Activated effector memory CD4-positive, alpha-beta T cell treated with anti-CD3 and anti-CD28 coated beads, Interleukin-2, amount 50 U/mL, for 16 hours (primary cell): ENCODE data around the gene HS6ST1.

Experiments used
- DNase-seq: peaks from one replicate; pipeline ENCODE4 v3.0.0-alpha.2; 2020

The HS6ST1 gene

GRCh38 chr2:128298286-128298685 lies 20.4 kb downstream of the HS6ST1 start:
- DNase-seq: no peak

GRCh38 chr2:128293870-128294455 lies 24.7 kb downstream of the HS6ST1 start:
- DNase-seq: no peak

GRCh38 chr2:128293426-128293755 lies 25.3 kb downstream of the HS6ST1 start:
- no peak for DNase-seq

GRCh38 chr2:128292599-128293425 lies 25.9 kb downstream of the HS6ST1 start:
- no peak for DNase-seq

DNA sequence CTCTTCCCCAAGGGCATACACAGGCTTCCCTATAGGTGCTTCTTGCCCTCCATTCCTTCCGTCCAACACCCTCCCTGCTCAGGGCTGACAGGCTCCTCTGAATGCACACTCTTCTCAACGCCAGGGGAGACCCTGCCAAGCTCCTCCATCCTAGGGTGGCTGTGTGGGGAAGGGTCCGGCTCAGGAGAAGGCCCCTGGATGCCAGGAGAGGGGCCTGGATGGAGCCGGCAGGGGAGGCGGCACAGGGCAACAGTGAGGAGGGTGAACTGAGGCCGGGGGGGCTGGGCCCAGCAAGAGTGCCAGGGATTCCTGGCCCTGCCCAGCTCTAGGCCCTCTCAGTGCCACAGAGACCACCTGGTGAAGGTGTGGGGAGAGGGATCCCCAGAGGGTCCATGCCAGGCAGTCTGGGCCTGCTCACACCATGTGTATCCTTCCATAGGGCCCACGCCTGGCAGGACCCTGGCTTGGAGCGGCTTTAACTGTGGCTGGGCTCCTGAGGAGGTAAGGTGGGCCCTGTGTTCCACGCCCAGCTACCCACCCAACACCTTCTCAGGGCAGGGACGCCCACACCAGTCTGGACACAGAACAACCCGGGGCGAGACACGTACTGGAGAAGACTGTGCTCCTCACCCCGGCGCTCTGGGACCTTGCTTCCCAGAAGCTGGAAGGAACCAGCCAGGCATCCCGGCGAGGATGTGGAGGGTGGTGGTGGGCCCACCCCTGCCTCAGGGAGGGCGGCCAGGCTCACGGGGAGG lies 26.6 kb downstream of the HS6ST1 start:
- no peak for DNase-seq

GRCh38 chr2:128291161-128291843 lies 27.4 kb downstream of the HS6ST1 start:
- DNase-seq: no peak

DNA sequence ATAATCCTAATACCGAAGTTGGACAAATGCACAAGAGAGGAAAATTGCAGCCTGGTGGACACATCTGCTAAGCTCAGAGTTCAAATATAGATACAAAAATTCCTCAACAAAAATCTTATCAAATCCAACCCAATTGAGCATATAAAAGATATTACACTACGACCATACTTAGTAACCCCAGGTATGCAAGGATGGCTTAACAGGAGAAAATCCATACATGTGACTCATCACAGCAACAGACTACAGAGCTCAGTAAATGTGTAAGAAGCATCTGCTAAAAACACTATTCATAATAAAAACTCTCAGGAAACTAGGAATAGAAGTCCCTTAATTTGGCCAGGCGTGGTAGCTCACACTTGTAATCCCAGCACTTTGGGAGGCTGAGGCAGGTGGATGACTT lies 28.3 kb downstream of the HS6ST1 start:
- DNase-seq: no peak

DNA sequence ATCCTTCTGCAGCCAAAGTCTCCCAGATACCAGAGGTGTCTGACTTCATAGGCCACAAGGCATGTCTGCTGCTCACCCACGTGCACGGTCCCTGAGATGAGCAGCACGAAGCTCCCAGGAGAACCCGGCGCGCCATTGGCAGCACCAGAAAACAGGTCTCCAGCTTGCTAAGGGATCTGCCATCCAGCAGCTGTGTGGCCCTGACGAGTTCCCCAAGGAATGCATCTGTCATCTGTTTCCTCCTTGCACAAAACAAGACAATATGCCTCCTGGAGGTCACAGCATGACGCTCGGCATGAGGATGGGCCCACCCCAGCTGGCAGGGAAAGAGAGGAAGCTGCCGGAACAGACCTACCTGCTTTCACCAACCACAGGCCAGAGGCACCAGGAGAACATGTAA lies 29.2 kb downstream of the HS6ST1 start:
- no peak for DNase-seq

DNA sequence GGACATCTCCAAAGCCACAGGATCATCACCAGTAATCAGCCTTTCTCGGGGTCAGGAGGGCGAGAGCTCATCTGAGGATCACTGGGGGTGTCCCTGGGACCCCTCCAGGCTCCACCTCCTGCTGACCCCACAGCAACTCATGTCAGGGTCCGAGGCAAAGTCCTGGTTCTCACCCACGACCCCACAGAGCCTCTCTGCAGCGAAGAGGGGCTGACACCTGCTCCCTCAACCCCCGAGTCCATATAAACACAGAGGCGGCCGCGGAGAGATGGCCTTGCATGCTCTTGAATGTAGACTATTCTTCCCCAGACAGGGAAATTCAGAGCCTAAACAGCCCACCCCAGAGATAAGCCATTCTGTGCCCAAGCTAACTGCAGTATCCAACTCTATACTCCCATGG lies 29.9 kb downstream of the HS6ST1 start:
- no peak for DNase-seq

DNA sequence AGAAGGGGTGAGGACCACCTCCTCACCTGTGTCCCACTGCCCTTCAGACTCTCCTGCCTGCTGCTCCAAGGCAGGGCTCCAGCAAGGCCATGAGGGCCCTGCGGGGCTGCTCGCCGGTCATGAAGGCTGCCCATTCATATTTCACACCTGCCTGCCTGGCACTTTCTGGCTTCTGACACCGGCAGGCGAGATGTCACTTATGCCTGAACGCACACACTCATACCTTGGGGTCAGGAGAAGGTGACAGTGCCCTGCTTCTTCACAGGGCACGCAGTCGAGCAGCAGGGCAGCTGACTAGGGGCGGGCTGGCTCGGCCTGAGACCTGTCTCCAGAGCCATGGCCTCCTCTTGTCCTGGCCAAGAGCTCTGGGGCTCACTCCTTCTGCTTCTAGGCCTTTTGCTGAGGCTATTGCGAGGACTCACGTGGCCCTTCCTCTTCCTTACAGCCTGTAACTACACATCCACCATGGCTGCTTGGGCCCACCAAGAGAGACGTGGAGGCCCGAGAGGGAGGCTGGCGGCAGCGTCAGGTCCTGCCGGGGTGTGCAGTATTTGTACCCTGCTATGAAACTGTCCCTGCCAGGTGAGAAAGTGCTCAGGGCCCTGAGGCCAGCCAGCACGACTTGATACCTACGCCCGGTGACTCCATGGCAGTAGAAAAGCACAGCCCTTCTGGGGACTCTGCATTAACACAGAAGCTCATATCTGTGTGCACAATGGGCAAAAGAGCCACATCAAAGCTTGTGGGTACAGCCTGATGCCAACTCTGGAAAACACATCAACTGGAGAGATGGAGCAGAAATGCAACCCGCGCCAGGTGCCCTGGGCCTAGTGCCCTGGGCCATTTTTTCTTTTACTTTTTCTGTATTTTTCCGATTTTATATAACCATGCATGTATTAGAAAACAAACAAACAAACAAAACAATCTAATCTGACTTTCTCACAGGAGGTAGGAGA lies 30.6 kb downstream of the HS6ST1 start:
- DNase-seq: no peak

DNA sequence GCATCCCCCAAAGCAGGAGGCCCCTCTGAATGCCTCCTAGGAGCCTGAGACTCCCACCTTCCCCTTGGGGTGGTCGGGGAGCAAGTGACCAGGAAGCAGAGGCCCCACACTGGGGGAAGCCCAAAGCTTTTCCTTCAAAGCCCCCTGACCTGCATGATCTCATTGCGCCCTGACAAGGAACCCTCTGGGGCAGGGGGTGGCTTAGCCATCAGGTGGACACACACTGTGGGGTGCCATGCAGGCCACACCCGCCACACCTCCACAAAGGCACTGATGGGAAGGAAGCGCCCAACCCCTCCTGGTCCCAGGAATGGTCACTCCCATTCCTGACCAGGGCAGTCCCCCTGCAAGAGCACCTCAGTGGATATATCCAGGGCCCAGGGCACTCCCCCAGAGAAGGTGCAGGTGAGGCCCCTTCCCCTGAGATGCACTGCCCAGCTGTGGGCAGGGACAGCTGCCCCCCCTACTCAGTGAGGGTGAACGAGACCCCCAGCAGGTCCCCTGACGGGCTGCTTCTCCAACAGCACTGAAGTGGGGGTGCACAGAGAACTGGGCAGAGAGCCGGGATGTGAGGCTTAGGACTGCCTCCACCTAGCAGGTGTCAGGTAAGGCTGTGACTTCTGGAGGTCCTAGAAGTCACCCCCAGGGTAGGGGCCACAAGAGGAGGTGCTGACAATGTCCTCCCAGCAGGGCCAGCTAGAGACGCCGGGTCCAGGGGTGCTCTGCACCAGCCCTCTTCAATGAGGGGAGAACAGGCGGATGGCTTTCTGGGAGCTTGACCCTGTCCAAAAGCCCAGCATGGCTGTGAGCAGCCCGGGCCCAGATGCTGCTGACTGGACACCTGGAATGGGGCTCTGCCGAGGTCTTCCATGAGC lies 31.5 kb downstream of the HS6ST1 start:
- no peak for DNase-seq

- DNase-seq: no peak
Observed at GRCh38 chr2:128286011-128286721, 32.5 kb downstream of the HS6ST1 start.

GRCh38 chr2:128285329-128285931 lies 33.2 kb downstream of the HS6ST1 start:
- DNase-seq: no peak

- DNase-seq: no peak
Observed at GRCh38 chr2:128284841-128285240, 33.8 kb downstream of the HS6ST1 start.

DNA sequence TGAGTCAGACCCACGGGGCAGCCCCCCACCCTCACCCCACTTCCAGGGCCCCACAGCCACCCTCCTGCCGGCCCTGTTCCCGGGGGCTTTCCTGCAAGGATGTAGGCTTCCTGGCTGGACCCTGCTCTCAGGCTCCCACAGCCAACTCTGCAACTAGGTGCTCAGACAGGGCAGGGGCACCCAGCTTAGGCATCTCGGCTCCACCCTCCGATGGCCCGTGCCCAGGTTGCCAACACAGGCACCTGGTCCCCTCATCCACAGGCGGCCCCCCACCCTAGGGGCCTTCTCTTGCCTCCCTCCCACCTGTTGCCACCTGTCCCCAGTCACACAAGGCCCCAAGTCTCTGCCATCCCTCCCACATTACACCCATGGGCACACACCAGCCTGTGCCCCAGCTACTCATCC lies 34.6 kb downstream of the HS6ST1 start:
- DNase-seq: no peak

DNA sequence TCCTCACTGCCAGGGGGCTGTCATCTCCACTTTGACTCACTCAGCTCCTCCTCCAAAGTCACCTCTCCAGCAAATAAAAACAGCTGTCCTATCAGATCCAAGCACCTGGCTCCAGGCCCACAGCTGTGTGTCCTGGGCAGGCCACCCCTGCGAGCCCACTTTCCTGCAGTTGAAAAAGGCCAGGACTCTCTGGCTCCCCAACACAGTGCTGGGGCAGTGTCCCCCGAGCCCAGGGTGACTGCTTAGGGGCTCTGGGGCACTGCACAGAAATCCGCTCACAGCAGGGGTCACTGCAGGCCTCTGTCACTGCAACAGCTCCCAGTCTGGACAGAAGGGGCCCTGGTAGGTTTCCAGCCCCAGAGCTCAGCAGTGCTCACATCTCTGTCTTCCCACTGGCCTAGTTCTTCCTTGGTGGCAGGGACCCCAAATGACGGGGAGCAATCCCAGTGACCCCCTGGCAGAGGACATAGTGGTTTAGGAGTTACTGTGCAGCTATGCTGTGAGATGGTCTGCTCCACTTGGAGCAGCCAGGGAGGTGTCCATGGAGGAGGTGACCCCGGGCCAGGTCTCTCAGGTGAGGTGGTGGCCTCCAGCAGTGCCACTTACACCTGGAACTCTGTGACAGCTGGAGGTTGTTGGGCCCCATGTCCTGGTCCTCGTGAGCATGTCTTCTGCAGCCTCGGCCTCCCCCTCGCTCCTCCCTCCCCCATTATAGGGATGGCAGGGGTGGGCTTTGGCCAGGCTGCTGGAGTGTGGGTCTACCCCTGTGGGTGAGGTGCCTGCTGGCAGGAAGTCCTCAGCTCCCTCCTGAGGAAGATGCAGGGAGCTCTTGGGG lies 35.5 kb downstream of the HS6ST1 start:
- no peak for DNase-seq

DNA sequence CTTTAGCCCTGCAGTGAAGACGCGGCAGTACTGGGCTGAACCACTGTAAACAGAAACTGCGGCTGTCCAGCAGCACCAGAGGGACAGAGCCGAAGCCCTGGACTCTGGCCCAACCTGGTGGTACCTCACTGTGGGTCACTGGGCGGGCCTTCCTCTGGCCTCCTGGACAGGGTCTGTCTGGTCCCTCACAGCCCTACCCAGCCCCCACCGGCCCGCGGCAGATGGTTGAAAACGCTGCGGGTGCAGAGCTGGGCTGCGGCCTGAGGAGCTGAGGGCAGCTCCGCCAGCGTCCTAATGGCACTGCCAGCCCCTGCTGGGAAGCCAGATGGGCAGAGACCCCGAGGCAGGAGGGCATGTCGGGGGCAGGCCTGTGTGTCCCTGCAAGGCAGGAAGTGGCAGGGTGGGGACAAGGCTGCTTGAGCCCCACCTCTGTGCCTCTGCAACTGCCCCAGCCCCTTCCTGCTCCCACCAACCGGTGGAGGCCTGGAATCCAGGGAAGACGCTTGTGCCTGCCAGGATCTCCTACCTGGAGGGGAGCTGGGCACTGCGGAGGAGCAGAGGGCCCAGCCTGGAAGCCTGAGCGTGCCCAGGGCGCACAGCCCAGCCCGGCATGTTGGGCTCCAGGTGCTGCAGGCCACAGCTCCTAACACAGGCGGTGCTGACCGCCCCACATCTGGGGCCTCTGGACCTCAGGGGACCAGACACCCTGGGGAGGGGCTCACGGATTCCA lies 36.3 kb downstream of the HS6ST1 start:
- no peak for DNase-seq

- DNase-seq: no peak
Observed at GRCh38 chr2:128281852-128282245, 36.8 kb downstream of the HS6ST1 start.
